ENCODE measurements around the gene TFE3.

TFE3 gene

GRCh38 chrX:49043220-49043986 is at the start of gene TFE3:
Gene TFE3, minus strand, starts transcription at chrX:49043357. Its CDS starts 131 bp downstream, at chrX:49043226.
- peak; percentile 93 for DNase-seq

- DNase-seq: no peak
These were observed 46.4 kb upstream of the TFE3 start for GRCh38 chrX:49089553-49089952.

- no peak for DNase-seq
These were observed 39.2 kb upstream of the TFE3 start for GRCh38 chrX:49082271-49082871.

- no peak for DNase-seq
These were observed 36.6 kb upstream of the TFE3 start, which contains the start of gene WDR45 for GRCh38 chrX:49079489-49080428. Gene WDR45, minus strand, starts transcription at chrX:49079887. Its CDS starts 1,792 bp downstream, at chrX:49078095.

- DNase-seq: no peak
These were observed 34.8 kb upstream of the TFE3 start for GRCh38 chrX:49077941-49078340.

GRCh38 chrX:49075347-49075746 is 32.2 kb upstream of the TFE3 start:
- DNase-seq: no peak

GRCh38 chrX:49073601-49074575 is 30.7 kb upstream of the TFE3 start, which contains the start of gene PRAF2:
Gene PRAF2, minus strand, starts transcription at chrX:49074002. Its CDS starts 15 bp downstream, at chrX:49073987.
- DNase-seq: peak; percentile 61

GRCh38 chrX:49072712-49073095 is 29.5 kb upstream of the TFE3 start:
- DNase-seq: no peak

GRCh38 chrX:49071877-49072711 is 28.9 kb upstream of the TFE3 start:
- no peak for DNase-seq

- DNase-seq: no peak
These were observed 27.8 kb upstream of the TFE3 start for GRCh38 chrX:49070988-49071387.

- DNase-seq: no peak
These were observed 25.9 kb upstream of the TFE3 start for GRCh38 chrX:49069038-49069437.

GRCh38 chrX:49067285-49068120 is 24.3 kb upstream of the TFE3 start:
- no peak for DNase-seq

- no peak for DNase-seq
These were observed 23.5 kb upstream of the TFE3 start for GRCh38 chrX:49066690-49067089.

- DNase-seq: no peak
These were observed 23.1 kb upstream of the TFE3 start for GRCh38 chrX:49066278-49066677.

GRCh38 chrX:49064735-49065134 is 21.6 kb upstream of the TFE3 start:
- DNase-seq: no peak

- no peak for DNase-seq
These were observed 21.1 kb upstream of the TFE3 start for GRCh38 chrX:49064303-49064702.

GRCh38 chrX:49063715-49064114 is 20.6 kb upstream of the TFE3 start:
- DNase-seq: no peak

GRCh38 chrX:49061916-49062315 is 18.8 kb upstream of the TFE3 start:
- no peak for DNase-seq

- DNase-seq: no peak
These were observed 18.3 kb upstream of the TFE3 start for GRCh38 chrX:49061490-49061889.

- DNase-seq: no peak
These were observed 17.8 kb upstream of the TFE3 start for GRCh38 chrX:49060914-49061313.

All from GOT3 (cell line).